Sigmoid colon (tissue), 4 donors: ENCODE results near the gene PLCL1.

ENCODE experiments used
- CTCF ChIP-seq, 4 experiments: fragments of 450-650 bp in 3 of 4; fragments of 200-600 bp in 1 of 4; IDR thresholded peaks; one replicate each; pipeline ENCODE4 v1.5.1; 2016 to 2019; ENCODE audit warnings: antibody characterized with exemption in 4 of 4, mild to moderate bottlenecking in 3 of 4, moderate library complexity in 2 of 4
- POLR2A ChIP-seq, 2 donors: fragments of 450-650 bp; IDR thresholded peaks; one replicate each; pipeline ENCODE4 v1.6.1; 2016; ENCODE audit warnings: antibody characterized with exemption in 2 of 2, mild to moderate bottlenecking in 2 of 2, moderate library complexity in 2 of 2
- POLR2AphosphoS5 ChIP-seq, 4 donors: sonication (generic); formaldehyde crosslinking; IDR thresholded peaks; one replicate each; pipeline ENCODE4 v1.6.1; 2017; ENCODE audit warnings: antibody characterized with exemption in 4 of 4

GRCh38 chr2:197827618-197828017 lies 23.2 kb downstream of the PLCL1 start:
- TF ChIP-seq POLR2AphosphoS5 (IDR thresholded peaks at IDR 0.05) = no peak
- TF ChIP-seq POLR2A (IDR thresholded peaks at IDR 0.05) = no peak
- TF ChIP-seq CTCF (IDR thresholded peaks at IDR 0.05) = no peak
